HepG2 (cell line): ENCODE measurements around the gene SPPL2B. TPM values are rescaled to one million over a fixed set of nuclear protein-coding genes. Genes with fewer than 3 reads are reported as not detected.

Source experiments
- CCAR2 ChIP-seq: fragments of 200-400 bp; formaldehyde crosslinking; optimal IDR thresholded peaks from 2 replicates; pipeline ENCODE3; 2018; ENCODE audit warnings: low read depth, mild to moderate bottlenecking, low read length, moderate library complexity
- EZH2 ChIP-seq: conservative IDR thresholded peaks from 2 replicates; pipeline ENCODE4 v1.6.1; 2012; ENCODE audit warnings: mild to moderate bottlenecking, low read depth, low read length, moderate library complexity
- FOXC1 ChIP-seq: sonication (generic); formaldehyde crosslinking; IDR thresholded peaks from 2 replicates; pipeline ENCODE4 v1.8.0; 2022; ENCODE audit warnings: mild to moderate bottlenecking, missing genetic modification reagents, borderline replicate concordance
- GABPB1 ChIP-seq: IDR thresholded peaks from 2 replicates; pipeline ENCODE4 v1.6.1; 2016; ENCODE audit warnings: mild to moderate bottlenecking, missing genetic modification reagents, moderate library complexity, missing compliant biosample characterization
- KIAA2018 ChIP-seq: sonication (generic); formaldehyde crosslinking; IDR thresholded peaks from 2 replicates; pipeline ENCODE4 v1.5.0; 2020; ENCODE audit warnings: mild to moderate bottlenecking, missing genetic modification reagents, borderline replicate concordance
- MAX ChIP-seq: IDR thresholded peaks from 2 replicates; pipeline ENCODE4 v1.6.1; 2012; ENCODE audit warnings: inconsistent platforms
- NR2F6 ChIP-seq, 2 experiments: IDR thresholded peaks; 2 replicates each; pipeline ENCODE4 v1.6.1; 2016; ENCODE audit warnings: antibody characterized with exemption in 1 of 2, mild to moderate bottlenecking in 1 of 2
- POGK ChIP-seq: sonication (generic); formaldehyde crosslinking; conservative IDR thresholded peaks from 2 replicates; pipeline ENCODE4 v1.8.0; 2022; ENCODE audit warnings: mild to moderate bottlenecking, moderate library complexity, missing genetic modification reagents
- SMC3 ChIP-seq: IDR thresholded peaks from 2 replicates; pipeline ENCODE4 v1.6.1; 2011; ENCODE audit warnings: low read length, improper control_type of control experiment
- THRA ChIP-seq: sonication (generic); formaldehyde crosslinking; IDR thresholded peaks from 2 replicates; pipeline ENCODE4 v1.4.0; 2020; ENCODE audit warnings: missing genetic modification reagents, borderline replicate concordance
- ZBTB43 ChIP-seq: sonication (generic); formaldehyde crosslinking; conservative IDR thresholded peaks from 2 replicates; pipeline ENCODE4 v1.4.0; 2020; ENCODE audit warnings: missing genetic modification reagents
- ZNF562 ChIP-seq: sonication (generic); formaldehyde crosslinking; IDR thresholded peaks from 2 replicates; pipeline ENCODE4 v1.8.0; 2022; ENCODE audit warnings: missing genetic modification reagents, borderline replicate concordance
- ZSCAN25 ChIP-seq: sonication (generic); formaldehyde crosslinking; IDR thresholded peaks from 2 replicates; pipeline ENCODE4 v1.8.0; 2022; ENCODE audit warnings: mild to moderate bottlenecking, missing genetic modification reagents
- polyA plus RNA-seq, 8 experiments: library from polyadenylated mRNA; depleted of rRNA in 3 of 8; stranded (reverse) in 7 of 8; unstranded in 1 of 8; fragments of >200 nt; fragmentation: Illumina TruSeq in 4 of 8; extraction: Trizol in 4 of 8; gene quantifications; 2 replicates each; pipeline versions ENCODE4 v1.2.1 to v1.2.3, GENCODE V29; 2011 to 2016; ENCODE audit warnings: low read depth in 4 of 8, missing spikeins in 1 of 8, mixed read lengths in 1 of 8; ENCODE audit not compliant: insufficient read depth in 1 of 8
- total RNA-seq, 5 experiments: library from RNA; depleted of rRNA; stranded (reverse); fragments of >200 nt; fragmentation: Illumina TruSeq; extraction: Trizol; gene quantifications; 2 replicates each; pipeline ENCODE4 v1.2.3, GENCODE V29; 2016; ENCODE audit warnings: low read depth in 1 of 5

The SPPL2B gene
- total and polyA plus RNA-seq, 2 of the 13 experiments (the other 11 are each of a cell fraction or from before 2014, with no cell fraction given) = 14.9 to 15.2 TPM

GRCh38 chr19:2288818-2289713, 39.4 kb upstream of the SPPL2B start (continued):
- TF ChIP-seq KIAA2018 (CRISPR knock-in tag) = no peak
- TF ChIP-seq CCAR2 = no peak
- peak; percentile 85; the same call in 1 of the 2 replicates for TF ChIP-seq ZBTB43 (CRISPR knock-in tag)
- no peak for TF ChIP-seq GABPB1 (CRISPR knock-in tag)
- TF ChIP-seq MAX = no peak
- TF ChIP-seq EZH2 = peak; percentile 72
- no peak for TF ChIP-seq ZSCAN25
- TF ChIP-seq ZNF562 (CRISPR knock-in tag) = no peak
- TF ChIP-seq THRA (CRISPR knock-in tag) = no peak
- no peak for TF ChIP-seq SMC3
- no peak for TF ChIP-seq POGK (CRISPR knock-in tag)
- no peak for TF ChIP-seq FOXC1
- TF ChIP-seq NR2F6 (IDR thresholded peaks at IDR 0.05) = no peak
- TF ChIP-seq NR2F6 (CRISPR knock-in tag; IDR thresholded peaks at IDR 0.05) = no peak
